ENCODE data around the gene ANKFN1. TPM values are rescaled to one million over a fixed set of nuclear protein-coding genes. Genes with fewer than 3 reads are reported as not detected.
A peak's percentile ranks its signal among the peaks of the same experiment; 100 is the strongest.

The ANKFN1 gene
- total RNA-seq, 4 donors from 2014 or later = 0.40 TPM; not detected in 3

DNA sequence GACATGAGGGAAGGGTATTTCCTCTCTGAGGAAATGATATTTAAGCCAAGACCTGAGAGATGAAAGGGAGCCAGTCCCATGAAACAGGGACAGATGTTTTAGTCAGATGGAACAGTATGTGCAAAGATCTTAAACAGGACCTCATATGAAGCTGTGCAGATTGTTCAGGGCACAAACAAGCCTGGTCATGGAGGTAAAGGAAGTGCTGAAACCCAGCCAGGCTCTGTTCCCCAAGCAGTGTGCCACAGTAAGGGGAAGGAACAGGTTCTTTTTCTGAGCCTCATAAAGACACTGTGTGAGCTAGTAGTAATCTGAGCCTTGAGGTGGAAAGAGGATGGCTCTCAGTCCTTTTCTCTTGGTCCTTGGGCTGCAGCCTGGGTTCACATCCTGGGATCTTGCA lies 159.9 kb downstream of the ANKFN1 start:
- no peaks in the 10 kb centered on the region for H3K27me3 ChIP-seq
- H3K9me3 ChIP-seq = no peaks in the 10 kb centered on the region
- H3K4me3 ChIP-seq = no peak overlapping the region
- H3K36me3 ChIP-seq = no peaks in the 10 kb centered on the region
- TF ChIP-seq, protein P1, sequence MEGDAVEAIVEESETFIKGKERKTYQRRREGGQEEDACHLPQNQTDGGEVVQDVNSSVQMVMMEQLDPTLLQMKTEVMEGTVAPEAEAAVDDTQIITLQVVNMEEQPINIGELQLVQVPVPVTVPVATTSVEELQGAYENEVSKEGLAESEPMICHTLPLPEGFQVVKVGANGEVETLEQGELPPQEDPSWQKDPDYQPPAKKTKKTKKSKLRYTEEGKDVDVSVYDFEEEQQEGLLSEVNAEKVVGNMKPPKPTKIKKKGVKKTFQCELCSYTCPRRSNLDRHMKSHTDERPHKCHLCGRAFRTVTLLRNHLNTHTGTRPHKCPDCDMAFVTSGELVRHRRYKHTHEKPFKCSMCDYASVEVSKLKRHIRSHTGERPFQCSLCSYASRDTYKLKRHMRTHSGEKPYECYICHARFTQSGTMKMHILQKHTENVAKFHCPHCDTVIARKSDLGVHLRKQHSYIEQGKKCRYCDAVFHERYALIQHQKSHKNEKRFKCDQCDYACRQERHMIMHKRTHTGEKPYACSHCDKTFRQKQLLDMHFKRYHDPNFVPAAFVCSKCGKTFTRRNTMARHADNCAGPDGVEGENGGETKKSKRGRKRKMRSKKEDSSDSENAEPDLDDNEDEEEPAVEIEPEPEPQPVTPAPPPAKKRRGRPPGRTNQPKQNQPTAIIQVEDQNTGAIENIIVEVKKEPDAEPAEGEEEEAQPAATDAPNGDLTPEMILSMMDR (IDR thresholded peaks at IDR 0.05) = no peak
- no peak for TF ChIP-seq POLR2AphosphoS5 (IDR thresholded peaks at IDR 0.05)
- TF ChIP-seq POLR2A (IDR thresholded peaks at IDR 0.05; ENCODE audit: low read depth) = no peak
- TF ChIP-seq EP300 (IDR thresholded peaks at IDR 0.05) = no peak
- intact Hi-C loops (cut with DNase I) = loop anchor here (10.0 kb wide), 1 partner anchor 468 kb away; no protein-coding TSS in a partner anchor
- no peak overlapping the region for H3K27ac ChIP-seq (replicated peaks in 1 of 4)
- H3K4me1 ChIP-seq = no peaks in the 10 kb centered on the region
- DNase-seq (ENCODE audit: extremely low spot score) = peak; percentile 66

DNA sequence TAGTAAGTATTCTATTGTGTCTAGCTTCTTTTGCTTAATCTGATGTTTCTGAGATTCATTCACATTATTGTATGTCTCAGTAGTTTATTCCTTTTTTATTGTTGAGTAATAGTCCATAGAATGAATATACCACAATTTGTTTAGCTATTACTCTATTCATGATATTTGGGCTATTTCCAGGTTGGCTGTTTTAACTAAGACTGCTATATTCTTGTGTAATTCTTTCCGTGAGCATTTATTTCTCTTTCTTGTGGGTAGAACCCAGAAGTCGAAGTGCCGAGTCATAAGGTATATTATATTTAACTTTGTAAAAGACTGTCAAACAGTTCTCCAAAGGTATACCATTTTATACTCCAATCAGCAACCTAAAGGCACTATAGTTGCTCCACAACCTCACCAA lies 160.8 kb downstream of the ANKFN1 start:
- Histone ChIP-seq H3K4me3 (no peak overlapping the region), H3K4me1 (no peaks in the 10 kb centered on the region), H3K27me3 (no peaks in the 10 kb centered on the region), H3K36me3 (no peaks in the 10 kb centered on the region), H3K9me3 (no peaks in the 10 kb centered on the region), H3K27ac (replicated peaks in 1 of 4) (no peak overlapping the region)
- intact Hi-C loops (cut with DNase I) = loop anchor here (10.0 kb wide), 1 partner anchor 469 kb away; no protein-coding TSS in a partner anchor
- WGBS = 38% methylated on average over 3 of the region's 3 CpGs
- DNase-seq (ENCODE audit: extremely low spot score) = no peak
- TF ChIP-seq, protein P1 (IDR thresholded peaks at IDR 0.05) = no peak
- TF ChIP-seq POLR2AphosphoS5 (IDR thresholded peaks at IDR 0.05) (no peak), POLR2A (IDR thresholded peaks at IDR 0.05; ENCODE audit: low read depth) (no peak), EP300 (IDR thresholded peaks at IDR 0.05) (no peak)

DNA sequence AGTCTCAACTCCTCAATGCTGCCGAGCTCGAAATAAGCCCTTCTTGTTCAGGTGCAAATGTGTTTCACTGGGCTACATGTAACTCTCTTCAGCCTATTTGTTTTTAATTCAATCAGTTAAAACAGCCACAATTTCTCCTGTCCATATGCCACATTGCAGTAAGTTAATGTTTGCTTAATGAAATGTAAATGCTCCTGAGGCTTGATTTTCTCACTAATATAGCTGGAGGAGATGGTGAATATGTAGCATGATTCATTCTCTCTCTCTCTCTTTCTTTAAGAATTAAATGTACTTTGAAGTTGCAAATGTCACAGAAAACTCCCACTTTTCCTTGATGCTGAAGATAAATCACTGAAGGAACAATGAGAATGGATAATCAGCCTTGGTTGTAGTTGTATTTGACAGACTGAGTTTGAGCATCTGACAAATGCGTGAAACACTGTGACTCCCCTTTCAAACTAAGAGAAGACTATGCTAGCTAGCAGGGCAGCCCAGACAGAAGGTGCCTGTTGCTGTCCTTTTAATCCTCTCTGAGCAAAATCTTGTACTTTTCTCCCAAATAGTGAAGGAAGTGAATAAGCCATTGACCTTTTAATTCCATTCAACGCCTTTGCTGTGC lies 161.8 kb downstream of the ANKFN1 start:
- Histone ChIP-seq H3K27me3 (no peaks in the 10 kb centered on the region), H3K36me3 (no peaks in the 10 kb centered on the region), H3K9me3 (no peaks in the 10 kb centered on the region), H3K4me3 (no peak overlapping the region), H3K4me1 (no peaks in the 10 kb centered on the region), H3K27ac (replicated peaks in 1 of 4) (no peak overlapping the region)
- no peak for DNase-seq (ENCODE audit: extremely low spot score)
- intact Hi-C loops (cut with DNase I) = loop anchor here (10.0 kb wide), 1 partner anchor 470 kb away; no protein-coding TSS in a partner anchor
- TF ChIP-seq POLR2A (IDR thresholded peaks at IDR 0.05; ENCODE audit: low read depth) (no peak), POLR2AphosphoS5 (IDR thresholded peaks at IDR 0.05) (no peak), EP300 (IDR thresholded peaks at IDR 0.05) (no peak)
- TF ChIP-seq, protein P1 (IDR thresholded peaks at IDR 0.05) = no peak
- 57% methylated on average over 4 of the region's 4 CpGs for WGBS

- TF ChIP-seq POLR2A (IDR thresholded peaks at IDR 0.05; ENCODE audit: low read depth) (no peak), EP300 (IDR thresholded peaks at IDR 0.05) (no peak), POLR2AphosphoS5 (IDR thresholded peaks at IDR 0.05) (no peak)
- TF ChIP-seq, protein P1 (IDR thresholded peaks at IDR 0.05) = no peak
- WGBS = 76% methylated on average over 1 of the region's 1 CpG
- peaks cover 0 to 9% (median 2%) of the 10 kb centered on the region in 4 donors for H3K27me3 ChIP-seq
- no peaks in the 10 kb centered on the region for H3K4me1 ChIP-seq
- H3K36me3 ChIP-seq = no peaks in the 10 kb centered on the region
- H3K9me3 ChIP-seq = no peaks in the 10 kb centered on the region
- DNase-seq (ENCODE audit: extremely low spot score) = no peak
- no peak overlapping the region for H3K4me3 ChIP-seq
- intact Hi-C loops (cut with DNase I) = loop anchor here (10.0 kb wide), 1 partner anchor 472 kb away; no protein-coding TSS in a partner anchor
- no peak overlapping the region for H3K27ac ChIP-seq (replicated peaks in 1 of 4)
Observed at GRCh38 chr17:56316604-56317003, 163.3 kb downstream of the ANKFN1 start.
